Ammon's horn (tissue), 1 donor: Measurements from ENCODE around the gene SNAPC1.
A peak's percentile ranks its signal among the peaks of the same experiment; 100 is the strongest.
"Not testable (repeated sequence)": the region's sequence is repeated elsewhere in the genome, so short reads cannot be mapped to it uniquely, and the experiment has no call there.

Experiments
- DNase-seq: peaks from one replicate; pipeline ENCODE4 v3.0.0-alpha.2; 2016; ENCODE audit warnings: low spot score

SNAPC1 gene

GRCh38 chr14:61761959-61762786 is at the start of gene SNAPC1:
TSS of gene SNAPC1 (plus strand) at chr14:61762420. CDS start at chr14:61762461, 41 bp downstream.
- peak; percentile 98 for DNase-seq

- DNase-seq: no peak
These were observed 48.3 kb upstream of the SNAPC1 start for GRCh38 chr14:61713724-61714437.

- DNase-seq: no peak
These were observed 45.3 kb upstream of the SNAPC1 start for GRCh38 chr14:61716956-61717355.

- no peak for DNase-seq
These were observed 44.2 kb upstream of the SNAPC1 start for GRCh38 chr14:61718039-61718438.

GRCh38 chr14:61719344-61720293 is 42.6 kb upstream of the SNAPC1 start:
- DNase-seq: no peak

GRCh38 chr14:61720294-61720661 is 41.9 kb upstream of the SNAPC1 start:
- no peak for DNase-seq

GRCh38 chr14:61720741-61721140 is 41.5 kb upstream of the SNAPC1 start:
- DNase-seq: no peak

- no peak for DNase-seq
These were observed 38.1 kb upstream of the SNAPC1 start for GRCh38 chr14:61724133-61724532.

- DNase-seq: no peak
These were observed 35.2 kb upstream of the SNAPC1 start for GRCh38 chr14:61726778-61727658.

GRCh38 chr14:61730756-61731373 is 31.4 kb upstream of the SNAPC1 start:
- no peak for DNase-seq

GRCh38 chr14:61733972-61734371 is 28.2 kb upstream of the SNAPC1 start:
- no peak for DNase-seq

GRCh38 chr14:61736751-61737150 is 25.5 kb upstream of the SNAPC1 start:
- DNase-seq: no peak

GRCh38 chr14:61737915-61738314 is 24.3 kb upstream of the SNAPC1 start:
- DNase-seq: no peak

GRCh38 chr14:61739133-61739532 is 23.1 kb upstream of the SNAPC1 start:
- no peak for DNase-seq

- no peak for DNase-seq
These were observed 19.8 kb upstream of the SNAPC1 start for GRCh38 chr14:61742371-61742770.

- DNase-seq: no peak
These were observed 18.0 kb upstream of the SNAPC1 start for GRCh38 chr14:61744238-61744637.

GRCh38 chr14:61746346-61746745 is 15.9 kb upstream of the SNAPC1 start:
- DNase-seq: not testable (repeated sequence)

GRCh38 chr14:61746881-61747280 is 15.3 kb upstream of the SNAPC1 start:
- DNase-seq: no peak

- DNase-seq: no peak
These were observed 14.9 kb upstream of the SNAPC1 start for GRCh38 chr14:61747342-61747741.

- DNase-seq: peak; percentile 13
These were observed 13.0 kb upstream of the SNAPC1 start for GRCh38 chr14:61749264-61749663.

- DNase-seq: no peak
These were observed 12.4 kb upstream of the SNAPC1 start for GRCh38 chr14:61749867-61750266.
